GM18907 (cell line): ENCODE measurements around the gene APP.
"Not testable (repeated sequence)": the region's sequence is repeated elsewhere in the genome, so short reads cannot be mapped to it uniquely, and the experiment has no call there.

ENCODE experiments used
- ATAC-seq: cut with Tn5 transposase; IDR thresholded peaks from one replicate; pipeline ENCODE4 v1.9.1; 2021; ENCODE audit warnings: mild to moderate bottlenecking, moderate library complexity; ENCODE audit not compliant: unreplicated experiment

The APP gene

GRCh38 chr21:26165331-26165730 lies 5.2 kb downstream of the APP start:
- ATAC-seq, result no peak

GRCh38 chr21:26164311-26164710 lies 6.3 kb downstream of the APP start:
- no peak for ATAC-seq

GRCh38 chr21:26162081-26162480 lies 8.5 kb downstream of the APP start:
- ATAC-seq, result no peak

GRCh38 chr21:26159869-26160268 lies 10.7 kb downstream of the APP start:
- ATAC-seq, result no peak

- ATAC-seq, result no peak
These were observed 12.8 kb downstream of the APP start for GRCh38 chr21:26157801-26158200.

GRCh38 chr21:26154753-26155152 lies 15.8 kb downstream of the APP start:
- no peak for ATAC-seq

GRCh38 chr21:26153758-26154157 lies 16.8 kb downstream of the APP start:
- no peak for ATAC-seq

- no peak for ATAC-seq
These were observed 21.7 kb downstream of the APP start for GRCh38 chr21:26148840-26149354.

GRCh38 chr21:26148071-26148839 lies 22.3 kb downstream of the APP start:
- no peak for ATAC-seq

- no peak for ATAC-seq
These were observed 23.0 kb downstream of the APP start for GRCh38 chr21:26147535-26147934.

DNA sequence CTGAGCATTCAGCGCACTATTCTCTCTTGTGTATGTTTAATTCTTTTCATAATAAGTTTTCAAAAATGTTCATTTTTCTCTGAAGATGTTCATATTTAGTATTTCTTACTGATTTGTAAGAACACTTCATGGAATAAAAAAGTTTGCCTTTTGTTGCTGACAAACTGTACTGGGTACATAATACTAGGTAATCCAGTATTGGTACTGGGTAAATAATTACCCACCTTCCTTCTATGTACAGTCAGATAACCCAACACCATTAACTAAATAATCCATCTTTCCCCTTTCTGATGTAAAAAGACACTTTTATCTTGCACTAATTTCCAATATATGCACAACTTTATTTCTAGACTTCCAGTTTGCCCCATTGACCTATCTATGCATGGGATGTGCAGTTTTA lies 23.9 kb downstream of the APP start:
- no peak for ATAC-seq

- no peak for ATAC-seq
These were observed 26.5 kb downstream of the APP start for GRCh38 chr21:26144031-26144430.

GRCh38 chr21:26142363-26142762 lies 28.2 kb downstream of the APP start:
- ATAC-seq, result no peak

DNA sequence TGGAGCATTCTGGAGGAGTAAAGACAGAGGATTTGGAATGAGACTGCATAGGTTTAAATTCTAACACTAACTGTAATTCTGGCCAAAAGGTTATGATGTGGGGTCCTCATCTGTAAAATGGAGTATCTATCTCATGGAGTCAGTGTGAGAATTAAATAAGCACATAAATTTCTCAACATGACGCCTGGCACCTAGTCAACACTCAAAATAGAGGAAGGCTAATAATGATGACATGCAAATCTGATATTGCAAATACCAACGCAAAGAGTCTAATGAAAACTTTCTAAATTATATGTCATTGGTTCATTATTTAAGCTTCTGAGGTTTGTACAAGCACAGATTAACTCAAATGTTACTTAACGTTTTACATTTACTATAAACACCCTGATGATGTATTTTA lies 29.6 kb downstream of the APP start:
- no peak for ATAC-seq

- no peak for ATAC-seq
These were observed 30.4 kb downstream of the APP start for GRCh38 chr21:26140164-26140579.

DNA sequence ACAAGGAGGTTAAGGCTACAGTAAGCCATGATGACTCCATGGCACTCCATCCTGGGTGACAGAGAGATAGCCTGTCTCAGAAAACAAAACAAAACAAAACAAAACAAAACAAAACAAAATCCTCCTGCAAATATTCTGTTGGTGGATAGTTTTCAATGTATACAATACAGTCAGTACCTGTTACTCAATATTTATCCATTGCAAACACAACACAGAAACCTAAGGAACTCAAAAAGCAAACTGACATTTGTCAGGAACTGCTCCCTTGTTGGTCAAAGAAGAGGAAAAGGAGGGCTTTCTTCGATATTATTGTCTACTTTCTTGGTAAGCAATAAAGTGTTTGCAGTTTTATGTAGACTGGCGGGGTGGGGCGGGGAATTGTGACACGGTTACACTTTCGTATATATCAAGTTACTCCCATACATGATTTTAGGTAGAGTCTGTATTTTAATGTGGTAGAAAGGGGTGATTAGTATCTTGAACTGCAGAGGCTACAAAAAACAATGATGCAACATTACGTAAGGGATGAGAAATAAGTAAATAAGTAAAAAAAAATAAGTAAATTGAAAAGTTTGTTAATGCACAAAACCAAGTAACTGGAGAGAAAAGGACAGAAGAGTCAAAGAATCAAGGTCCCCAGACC lies 31.8 kb downstream of the APP start:
- no peak for ATAC-seq

DNA sequence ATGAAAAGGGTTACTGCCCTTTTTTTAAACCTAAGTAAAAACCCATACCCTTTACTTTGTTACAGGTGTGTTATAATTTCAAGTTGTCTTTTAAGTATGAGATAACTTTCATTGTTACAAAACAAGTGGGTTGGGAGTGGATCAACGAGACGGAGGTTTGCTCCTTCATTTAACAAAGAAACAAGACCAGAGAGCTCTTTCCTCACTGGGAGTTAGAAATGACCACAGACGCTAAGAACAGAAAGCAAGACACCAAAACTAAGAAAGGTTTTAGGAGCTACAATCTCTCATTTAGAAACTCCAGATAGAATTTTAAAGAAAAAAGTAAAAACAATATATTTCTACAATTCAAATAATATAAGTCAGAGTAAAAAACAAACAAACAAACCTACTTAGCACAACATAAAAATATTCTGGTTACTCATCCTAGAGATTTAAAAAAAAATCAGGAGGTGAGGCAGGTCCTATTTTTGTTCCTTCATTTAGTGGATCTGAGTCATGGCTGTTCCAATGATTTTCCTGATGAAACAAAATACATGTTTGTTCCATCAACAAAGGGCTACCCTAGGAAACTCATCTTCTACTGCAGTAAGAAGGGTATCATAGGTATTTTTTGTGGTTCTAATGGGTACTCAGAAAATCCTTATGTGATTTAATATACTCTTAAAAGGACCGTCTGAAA lies 33.0 kb downstream of the APP start:
- ATAC-seq, result no peak

- peak; percentile 95 for ATAC-seq
These were observed 33.9 kb downstream of the APP start for GRCh38 chr21:26136671-26137070.

GRCh38 chr21:26135520-26135919 lies 35.0 kb downstream of the APP start:
- no peak for ATAC-seq

DNA sequence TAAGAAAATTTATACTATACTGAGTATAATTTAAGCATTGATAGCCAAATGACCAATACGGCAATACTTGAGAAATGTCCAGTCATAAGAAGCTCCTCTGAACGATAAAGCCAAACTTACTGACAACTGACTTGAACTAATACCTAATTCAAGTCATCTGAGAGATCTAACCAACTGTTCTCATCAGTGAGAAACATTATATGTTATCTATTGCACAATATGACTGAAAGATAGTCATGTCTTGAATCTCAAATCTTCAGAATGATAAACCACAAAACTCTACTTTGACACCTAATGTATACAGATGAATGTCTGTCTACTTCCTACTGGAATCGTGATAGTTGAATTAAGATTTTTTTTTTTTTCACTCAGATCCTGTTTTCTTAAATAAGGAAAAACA lies 39.0 kb downstream of the APP start:
- ATAC-seq, result no peak

- not testable (repeated sequence) for ATAC-seq
These were observed 39.5 kb downstream of the APP start for GRCh38 chr21:26131053-26131452.
